GM12878 (cell line): ENCODE results near the gene SNX15.

Source experiments
- CEBPB ChIP-seq, 2 experiments: fragments of 150-350 bp in 1 of 2; IDR thresholded peaks; 2 replicates each; pipeline ENCODE4 v1.6.1; 2012 to 2014; ENCODE audit warnings: low read depth in 2 of 2, low read length in 2 of 2, borderline replicate concordance in 1 of 2, inconsistent platforms in 1 of 2
- CTCF ChIP-seq, 3 experiments: IDR thresholded peaks in 2 of 3; conservative IDR thresholded peaks in 1 of 3; 2 replicates each; pipeline ENCODE4 v1.5.1; 2011; ENCODE audit warnings: low read depth in 3 of 3, low read length in 3 of 3, mild to moderate bottlenecking in 3 of 3, control low read depth in 2 of 3, moderate library complexity in 2 of 3, inconsistent platforms in 1 of 3, mixed read lengths in 1 of 3; ENCODE audit not compliant: control insufficient read depth in 2 of 3, insufficient read depth in 1 of 3; ENCODE audit errors: extremely low read depth in 1 of 3
- EP300 ChIP-seq, 2 experiments: fragments of 150-350 bp in 1 of 2; IDR thresholded peaks; 2 replicates each; pipeline ENCODE4 v1.6.1; 2011 to 2012; ENCODE audit warnings: low read depth in 2 of 2, low read length in 2 of 2, borderline replicate concordance in 1 of 2, improper control_type of control experiment in 1 of 2, inconsistent platforms in 1 of 2; ENCODE audit not compliant: control insufficient read depth in 1 of 2
- ESRRA ChIP-seq: IDR thresholded peaks from 2 replicates; pipeline ENCODE4 v1.6.1; 2012; ENCODE audit warnings: mild to moderate bottlenecking, low read length, improper control_type of control experiment
- EZH2 ChIP-seq: IDR thresholded peaks from 2 replicates; pipeline ENCODE4 v1.6.1; 2012; ENCODE audit warnings: low read depth, mild to moderate bottlenecking, control low read depth, inconsistent platforms, low read length, borderline replicate concordance; ENCODE audit not compliant: control insufficient read depth
- HDAC6 ChIP-seq: fragments of 200-600 bp; sonication (generic); IDR thresholded peaks from one replicate; pipeline ENCODE4 v1.8.0; 2017; ENCODE audit warnings: antibody characterized with exemption; ENCODE audit not compliant: unreplicated experiment
- KDM1A ChIP-seq: fragments of 200-600 bp; sonication (generic); IDR thresholded peaks from 2 replicates; pipeline ENCODE4 v1.6.1; 2016; ENCODE audit warnings: borderline replicate concordance
- MAX ChIP-seq: IDR thresholded peaks from 2 replicates; pipeline ENCODE4 v1.6.1; 2012; ENCODE audit warnings: low read depth, low read length, improper control_type of control experiment
- RBBP5 ChIP-seq: fragments of 200-600 bp; sonication (generic); conservative IDR thresholded peaks from 2 replicates; pipeline ENCODE4 v1.6.1; 2016
- SIX5 ChIP-seq: IDR thresholded peaks from 2 replicates; pipeline ENCODE4 v1.6.1; 2011; ENCODE audit warnings: mild to moderate bottlenecking, low read depth, low read length, moderate library complexity; ENCODE audit not compliant: severe bottlenecking
- SMAD5 ChIP-seq: IDR thresholded peaks from 2 replicates; pipeline ENCODE4 v1.6.1; 2016; ENCODE audit warnings: antibody characterized with exemption, low read depth
- ZBTB40 ChIP-seq: fragments of 450-650 bp; IDR thresholded peaks from 2 replicates; pipeline ENCODE4 v1.6.1; 2016; ENCODE audit warnings: mild to moderate bottlenecking, moderate library complexity, borderline replicate concordance
- TF ChIP-seq, protein P1 (sequence below): IDR thresholded peaks from 2 replicates; pipeline ENCODE4 v1.6.1; 2012; ENCODE audit warnings: low read depth, low read length, improper control_type of control experiment
- TF ChIP-seq, protein P2 (sequence below): fragments of 450-650 bp; formaldehyde crosslinking; IDR thresholded peaks from 2 replicates; pipeline ENCODE4 v1.4.0; 2022; ENCODE audit warnings: mild to moderate bottlenecking, moderate library complexity

GRCh38 chr11:65072631-65072966 lies 45.4 kb downstream of the SNX15 start:
- TF ChIP-seq CTCF (IDR thresholded peaks at IDR 0.05 in 2 of 3, conservative IDR thresholded peaks at IDR 0.05 in 1 of 3; ENCODE audit: control insufficient read depth in 2 of 3, extremely low read depth in 1 of 3, insufficient read depth in 1 of 3, low read depth in 3 of 3, low read length in 3 of 3): no peak
- TF ChIP-seq KDM1A: no peak
- TF ChIP-seq ZBTB40: no peak
- TF ChIP-seq HDAC6: no peak
- TF ChIP-seq, protein P1, sequence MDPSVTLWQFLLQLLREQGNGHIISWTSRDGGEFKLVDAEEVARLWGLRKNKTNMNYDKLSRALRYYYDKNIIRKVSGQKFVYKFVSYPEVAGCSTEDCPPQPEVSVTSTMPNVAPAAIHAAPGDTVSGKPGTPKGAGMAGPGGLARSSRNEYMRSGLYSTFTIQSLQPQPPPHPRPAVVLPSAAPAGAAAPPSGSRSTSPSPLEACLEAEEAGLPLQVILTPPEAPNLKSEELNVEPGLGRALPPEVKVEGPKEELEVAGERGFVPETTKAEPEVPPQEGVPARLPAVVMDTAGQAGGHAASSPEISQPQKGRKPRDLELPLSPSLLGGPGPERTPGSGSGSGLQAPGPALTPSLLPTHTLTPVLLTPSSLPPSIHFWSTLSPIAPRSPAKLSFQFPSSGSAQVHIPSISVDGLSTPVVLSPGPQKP: no peak
- no peak for TF ChIP-seq EZH2
- TF ChIP-seq RBBP5: no peak
- no peak for TF ChIP-seq ESRRA
- TF ChIP-seq, protein P2, sequence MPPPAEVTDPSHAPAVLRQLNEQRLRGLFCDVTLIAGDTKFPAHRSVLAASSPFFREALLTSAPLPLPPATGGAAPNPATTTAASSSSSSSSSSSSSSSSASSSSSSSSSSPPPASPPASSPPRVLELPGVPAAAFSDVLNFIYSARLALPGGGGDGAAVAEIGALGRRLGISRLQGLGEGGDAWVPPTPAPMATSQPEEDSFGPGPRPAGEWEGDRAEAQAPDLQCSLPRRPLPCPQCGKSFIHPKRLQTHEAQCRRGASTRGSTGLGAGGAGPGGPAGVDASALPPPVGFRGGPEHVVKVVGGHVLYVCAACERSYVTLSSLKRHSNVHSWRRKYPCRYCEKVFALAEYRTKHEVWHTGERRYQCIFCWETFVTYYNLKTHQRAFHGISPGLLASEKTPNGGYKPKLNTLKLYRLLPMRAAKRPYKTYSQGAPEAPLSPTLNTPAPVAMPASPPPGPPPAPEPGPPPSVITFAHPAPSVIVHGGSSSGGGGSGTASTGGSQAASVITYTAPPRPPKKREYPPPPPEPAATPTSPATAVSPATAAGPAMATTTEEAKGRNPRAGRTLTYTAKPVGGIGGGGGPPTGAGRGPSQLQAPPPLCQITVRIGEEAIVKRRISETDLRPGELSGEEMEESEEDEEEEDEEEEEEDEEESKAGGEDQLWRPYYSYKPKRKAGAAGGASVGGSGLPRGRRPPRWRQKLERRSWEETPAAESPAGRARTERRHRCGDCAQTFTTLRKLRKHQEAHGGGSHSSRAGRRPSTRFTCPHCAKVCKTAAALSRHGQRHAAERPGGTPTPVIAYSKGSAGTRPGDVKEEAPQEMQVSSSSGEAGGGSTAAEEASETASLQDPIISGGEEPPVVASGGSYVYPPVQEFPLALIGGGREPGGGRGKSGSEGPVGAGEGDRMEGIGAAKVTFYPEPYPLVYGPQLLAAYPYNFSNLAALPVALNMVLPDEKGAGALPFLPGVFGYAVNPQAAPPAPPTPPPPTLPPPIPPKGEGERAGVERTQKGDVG: no peak
- no peak for TF ChIP-seq SMAD5
- TF ChIP-seq EP300 (IDR thresholded peaks at IDR 0.05; ENCODE audit: borderline replicate concordance in 1 of 2, control insufficient read depth in 1 of 2, low read depth in 2 of 2, low read length in 2 of 2): no peak
- TF ChIP-seq CEBPB (IDR thresholded peaks at IDR 0.05; ENCODE audit: borderline replicate concordance in 1 of 2, low read depth in 2 of 2, low read length in 2 of 2): no peak
- no peak for TF ChIP-seq MAX
- no peak for TF ChIP-seq SIX5
